ENCODE measurements around the gene ARNT2.

Gene ARNT2

GRCh38 chr15:80604583-80605575 is 200.7 kb downstream of the ARNT2 start:
- no peak for DNase-seq

- no peak for DNase-seq
Observed at GRCh38 chr15:80605591-80606150, 201.5 kb downstream of the ARNT2 start.

- DNase-seq, result no peak
Observed at GRCh38 chr15:80606511-80607071, 202.4 kb downstream of the ARNT2 start.

- no peak for DNase-seq
Observed at GRCh38 chr15:80607287-80607980, 203.3 kb downstream of the ARNT2 start.

GRCh38 chr15:80608688-80609087 is 204.5 kb downstream of the ARNT2 start:
- no peak for DNase-seq

GRCh38 chr15:80609091-80609490 is 204.9 kb downstream of the ARNT2 start:
- no peak for DNase-seq

- no peak for DNase-seq
Observed at GRCh38 chr15:80609512-80609946, 205.3 kb downstream of the ARNT2 start.

- DNase-seq, result no peak
Observed at GRCh38 chr15:80611543-80612080, 207.4 kb downstream of the ARNT2 start.

GRCh38 chr15:80612118-80612823 is 208.1 kb downstream of the ARNT2 start:
- no peak for DNase-seq

- DNase-seq, result no peak
Observed at GRCh38 chr15:80613762-80614365, 209.7 kb downstream of the ARNT2 start.

GRCh38 chr15:80614711-80615360 is 210.7 kb downstream of the ARNT2 start:
- DNase-seq, result no peak

- DNase-seq, result no peak
Observed at GRCh38 chr15:80615361-80615736, 211.2 kb downstream of the ARNT2 start.

GRCh38 chr15:80615783-80616391 is 211.7 kb downstream of the ARNT2 start:
- DNase-seq, result no peak

- DNase-seq, result no peak
Observed at GRCh38 chr15:80618685-80619400, 214.7 kb downstream of the ARNT2 start.

GRCh38 chr15:80619680-80620079 is 215.5 kb downstream of the ARNT2 start:
- DNase-seq, result no peak

GRCh38 chr15:80620141-80620540 is 216.0 kb downstream of the ARNT2 start:
- DNase-seq, result no peak

- no peak for DNase-seq
Observed at GRCh38 chr15:80620931-80621330, 216.7 kb downstream of the ARNT2 start.

GRCh38 chr15:80626643-80627120 is 222.5 kb downstream of the ARNT2 start:
- no peak for DNase-seq

- DNase-seq, result no peak
Observed at GRCh38 chr15:80629355-80629754, 225.2 kb downstream of the ARNT2 start.

- DNase-seq, result no peak
Observed at GRCh38 chr15:80630981-80631380, 226.8 kb downstream of the ARNT2 start.
